VCaP (cell line): ENCODE results near the gene TMX3.

Experiments
- H3K27ac ChIP-seq: fragments of 450-650 bp; 2 replicates; pipeline ENCODE4 v1.5.1; 2017
- CTCF ChIP-seq: fragments of 450-650 bp; conservative IDR thresholded peaks from 2 replicates; pipeline ENCODE4 v1.5.1; 2017; ENCODE audit warnings: mild to moderate bottlenecking, moderate library complexity

Gene TMX3

GRCh38 chr18:68713131-68713530 is 1.8 kb downstream of the TMX3 start:
- no peak for TF ChIP-seq CTCF
- no peak overlapping the region for H3K27ac ChIP-seq

- TF ChIP-seq CTCF: no peak
- no peak overlapping the region for H3K27ac ChIP-seq
These were observed 7.3 kb downstream of the TMX3 start for GRCh38 chr18:68707646-68708045.

GRCh38 chr18:68705119-68705518 is 9.8 kb downstream of the TMX3 start:
- TF ChIP-seq CTCF: no peak
- no peak overlapping the region for H3K27ac ChIP-seq

- H3K27ac ChIP-seq: no peak overlapping the region
These were observed 11.6 kb downstream of the TMX3 start for GRCh38 chr18:68703326-68703725.

GRCh38 chr18:68701353-68701752 is 13.6 kb downstream of the TMX3 start:
- no peak overlapping the region for H3K27ac ChIP-seq
- no peak for TF ChIP-seq CTCF

More at GRCh38 chr18:68703326-68703725, 11.6 kb downstream of the TMX3 start:
- no peak for TF ChIP-seq CTCF

GRCh38 chr18:68699043-68699442 is 15.9 kb downstream of the TMX3 start:
- TF ChIP-seq CTCF: no peak
- H3K27ac ChIP-seq: no peak overlapping the region

GRCh38 chr18:68696937-68697336 is 18.0 kb downstream of the TMX3 start:
- TF ChIP-seq CTCF: no peak

GRCh38 chr18:68694316-68694715 is 20.6 kb downstream of the TMX3 start:
- no peak for TF ChIP-seq CTCF
- H3K27ac ChIP-seq: no peak overlapping the region

More at GRCh38 chr18:68696937-68697336, 18.0 kb downstream of the TMX3 start:
- no peak overlapping the region for H3K27ac ChIP-seq
